Amygdala (tissue), 56 donors: ENCODE measurements around the gene STAT5B.

Experiments
- DNase-seq, 56 donors: peaks; one replicate each; lab custom pipeline; 2025; lab: John Stamatoyannopoulos, UW

STAT5B gene

DNA sequence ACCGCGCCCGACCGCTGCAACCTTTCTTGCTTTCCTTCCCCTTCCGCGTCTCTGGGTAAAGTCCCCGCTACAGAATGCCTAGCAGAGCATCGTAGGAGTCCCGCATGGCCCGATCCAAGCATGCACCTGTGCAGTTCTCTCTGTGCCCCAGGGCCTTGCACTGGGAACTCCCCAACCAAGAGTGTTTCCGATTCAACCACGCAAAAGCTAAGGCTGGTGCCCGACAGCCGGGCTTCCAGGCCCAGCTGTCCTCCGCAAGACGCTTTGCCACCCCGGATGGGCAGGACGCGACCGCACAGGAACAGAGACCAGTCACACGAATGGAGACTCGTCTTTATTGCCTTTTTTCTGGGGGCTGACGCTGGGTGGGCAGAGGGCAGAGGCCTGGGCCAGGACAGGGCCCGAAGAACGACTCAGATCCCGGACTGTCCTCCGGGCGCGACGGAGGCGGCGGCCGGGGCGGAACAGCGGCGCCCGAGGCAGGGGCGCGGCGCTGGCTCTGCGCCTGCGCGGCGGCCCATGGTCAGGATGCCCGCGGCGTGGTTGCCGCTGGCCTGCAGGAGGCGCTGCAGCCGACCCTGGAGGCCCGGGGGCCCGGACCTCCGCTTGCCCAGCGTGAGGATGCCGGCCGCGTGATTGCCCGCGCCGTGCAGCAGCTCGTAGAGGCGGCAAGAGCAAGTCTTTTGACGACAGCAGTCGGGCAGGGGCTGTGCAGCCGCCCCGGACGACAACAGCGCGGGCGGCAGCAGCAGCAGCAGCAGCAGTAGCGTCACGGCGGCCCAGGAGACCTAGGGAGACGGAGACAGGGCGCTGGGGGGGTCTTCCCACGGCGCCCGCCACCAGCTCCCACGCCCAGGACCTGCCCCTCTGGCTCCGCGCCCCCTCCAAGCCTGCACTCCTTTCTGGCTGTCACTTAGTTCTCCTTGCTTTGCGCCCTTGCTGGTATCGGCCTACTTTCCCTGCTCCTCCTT lies 92.2 kb downstream of the STAT5B start:
- peak in 51 of 56 donors; percentile 10 to 82 (median 57) for DNase-seq

DNA sequence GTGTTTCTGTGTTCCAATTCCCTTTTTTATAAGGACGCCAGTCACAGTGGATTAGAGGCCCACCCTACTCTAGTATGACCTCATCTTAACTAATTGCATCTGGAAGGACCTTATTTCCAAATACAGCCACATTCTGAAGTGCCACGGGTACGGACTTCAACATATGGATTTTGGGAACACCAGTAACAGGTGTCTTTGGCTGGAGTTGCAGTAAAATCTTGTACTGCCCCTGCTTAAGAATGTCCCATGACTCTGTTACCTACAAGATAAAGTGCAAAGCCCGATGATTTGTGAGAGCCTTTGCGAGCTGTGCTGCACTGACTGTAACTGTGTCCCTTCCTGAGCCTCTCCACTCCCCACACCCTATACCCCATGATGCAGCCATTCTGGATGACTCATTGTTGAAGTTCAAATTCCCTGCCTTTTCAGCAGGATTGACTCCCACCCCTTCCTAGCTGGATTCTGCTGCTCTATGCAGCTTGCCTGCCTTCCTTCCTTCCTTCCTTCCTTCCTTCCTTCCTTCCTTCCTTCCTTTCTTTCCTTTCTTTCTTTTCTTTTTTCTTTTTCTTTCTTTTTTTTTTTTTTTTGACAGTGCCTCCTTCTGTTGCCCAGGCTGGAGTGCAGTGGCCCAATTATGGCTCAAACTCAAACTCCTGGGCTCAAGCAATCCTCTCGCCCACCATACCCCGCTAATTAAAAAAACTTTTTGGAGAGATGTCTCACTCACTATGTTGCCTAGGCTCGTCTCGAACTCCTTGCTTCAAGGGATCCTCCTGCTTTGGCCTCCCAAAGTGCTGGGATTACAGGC lies 93.1 kb downstream of the STAT5B start:
- DNase-seq, result peak in 2 of 56 donors; percentile 15 to 18

DNA sequence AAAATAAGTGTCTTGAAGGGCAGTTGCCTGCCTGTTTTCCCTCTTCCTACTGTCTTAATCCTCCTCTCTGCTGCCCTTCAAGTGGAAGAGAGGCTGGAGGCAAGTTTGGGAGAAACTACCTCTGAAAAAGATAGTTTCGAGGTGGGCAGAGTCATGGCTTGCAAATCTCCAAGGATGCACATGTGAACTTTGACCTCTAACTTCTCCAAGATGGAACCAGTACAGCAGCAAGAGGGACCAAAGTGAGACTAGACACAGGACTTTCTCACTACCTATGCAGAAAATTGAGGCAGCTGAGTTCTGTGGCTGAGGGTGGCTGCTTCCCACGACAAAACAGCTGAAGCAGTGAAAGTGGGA lies 94.4 kb downstream of the STAT5B start:
- no peak for DNase-seq

DNA sequence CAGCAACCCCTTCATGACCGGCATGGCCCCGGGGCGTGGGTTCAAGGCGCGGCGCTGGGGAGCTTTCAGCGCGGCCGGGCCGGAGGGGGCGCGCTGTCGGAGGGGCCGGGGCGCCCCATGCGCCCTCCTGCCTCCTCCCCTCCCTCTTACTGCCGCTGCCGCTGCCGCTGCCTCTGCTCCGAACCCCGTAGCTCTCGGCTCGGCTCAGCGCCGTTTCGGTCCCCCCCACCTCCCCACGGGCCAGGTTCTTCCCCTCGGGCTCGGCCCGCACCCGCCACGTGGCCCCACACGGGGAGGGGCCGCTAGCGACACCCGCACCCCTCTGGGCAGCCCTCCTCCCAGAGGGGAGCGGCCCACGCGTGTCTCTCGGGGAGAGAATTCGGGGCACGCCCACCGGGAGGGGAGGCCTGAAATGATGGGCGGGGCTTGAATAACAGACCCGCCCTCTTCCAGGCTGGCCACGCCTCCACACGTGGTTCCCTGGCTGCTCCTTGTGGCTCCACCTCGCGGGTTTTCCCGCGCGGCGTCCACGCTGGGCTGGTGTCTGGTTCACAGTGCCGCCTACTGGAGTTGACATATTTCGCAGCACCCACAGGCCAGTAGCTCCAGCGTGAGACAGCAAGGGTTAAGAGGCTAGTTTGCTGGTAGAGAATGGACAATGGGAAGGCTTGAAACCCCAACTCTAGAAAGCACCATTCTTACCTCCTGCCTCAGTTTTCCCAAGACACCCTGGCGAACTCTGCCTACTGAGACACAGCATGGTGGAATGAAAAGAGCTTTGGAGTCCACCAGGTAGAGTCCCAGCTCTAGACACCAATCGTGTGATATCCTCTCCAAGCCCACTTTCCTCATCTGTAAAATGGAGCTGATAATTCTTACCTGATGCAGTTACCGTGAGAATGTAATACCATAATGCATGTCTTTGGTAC lies 95.0 kb downstream of the STAT5B start, which contains the start of gene KCNH4:
Gene KCNH4, minus strand, starts transcription at position 221 of the 929 bp plus-strand sequence. Its CDS starts 197 bp downstream, at position 24.
- peak in 51 of 56 donors; percentile 9 to 87 (median 66) for DNase-seq

DNA sequence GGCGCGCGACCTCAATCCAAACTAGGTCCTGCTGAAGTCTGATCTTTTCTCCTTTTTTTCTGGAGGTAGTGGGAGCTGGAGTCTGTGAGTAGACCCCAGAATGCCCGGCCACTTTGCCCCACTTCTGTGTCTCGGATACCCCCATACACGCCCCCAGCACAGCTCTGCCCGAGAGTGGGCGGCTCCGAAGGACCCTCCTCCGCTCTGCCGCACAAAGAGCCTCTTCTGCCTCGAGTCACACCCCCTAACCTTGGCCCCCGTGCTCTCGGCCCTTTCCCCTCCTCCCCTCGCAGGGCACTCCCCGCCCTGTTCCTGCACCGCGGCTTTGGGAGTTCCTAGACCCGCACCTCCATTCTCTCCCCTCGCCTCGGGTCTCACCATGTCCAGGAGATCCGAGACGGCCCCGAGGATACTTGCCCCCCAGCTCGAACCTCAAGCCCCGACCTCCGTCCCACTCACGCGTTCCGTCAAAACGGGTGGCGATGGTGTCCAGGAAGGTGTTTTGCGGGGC lies 95.7 kb downstream of the STAT5B start:
- DNase-seq, result no peak

DNA sequence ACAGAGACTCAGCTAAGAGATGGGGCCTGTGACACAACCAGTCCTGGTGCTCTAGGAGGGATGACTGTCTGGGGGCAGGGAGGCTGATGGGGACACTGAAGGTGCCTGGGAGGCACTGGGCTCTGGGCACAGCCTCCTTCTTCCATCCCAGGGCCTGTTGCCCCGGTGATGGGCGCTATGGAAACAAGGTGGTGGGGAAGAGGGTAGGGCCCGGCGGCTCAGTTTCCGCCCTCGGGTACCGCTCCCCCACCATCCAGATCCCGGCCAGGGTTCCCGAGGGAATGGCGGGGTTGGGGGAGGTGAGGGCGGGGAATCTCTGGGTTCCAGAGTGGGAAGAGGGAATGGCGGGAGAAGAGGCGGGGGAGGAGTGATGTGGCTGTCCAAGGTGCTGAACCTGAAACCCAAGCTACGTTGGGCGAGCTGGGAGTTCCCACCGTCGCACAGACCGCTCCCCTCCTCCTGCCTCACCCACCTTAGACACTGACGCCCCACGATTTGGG lies 96.2 kb downstream of the STAT5B start:
- peak in 5 of 56 donors; percentile 7 to 23 (median 10) for DNase-seq

DNA sequence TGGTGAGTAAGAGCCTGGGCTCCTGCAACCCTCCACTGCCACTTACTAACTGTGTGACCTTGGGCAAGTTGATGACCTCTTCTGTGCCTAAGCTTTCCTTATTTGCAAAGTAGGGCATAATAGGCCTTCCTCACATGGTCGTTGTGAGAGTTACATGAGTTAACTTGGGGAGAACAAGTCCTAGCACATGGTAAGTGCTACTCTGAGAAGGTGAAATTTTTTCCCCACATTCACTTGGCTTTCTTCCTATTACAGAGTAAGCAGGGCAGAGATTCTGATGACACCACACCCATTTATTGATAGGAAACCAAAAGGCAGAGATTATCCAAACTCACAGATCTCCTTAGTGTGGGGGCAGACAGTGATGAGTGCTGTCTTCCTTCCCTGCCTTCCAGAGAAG lies 96.9 kb downstream of the STAT5B start:
- DNase-seq, result no peak

DNA sequence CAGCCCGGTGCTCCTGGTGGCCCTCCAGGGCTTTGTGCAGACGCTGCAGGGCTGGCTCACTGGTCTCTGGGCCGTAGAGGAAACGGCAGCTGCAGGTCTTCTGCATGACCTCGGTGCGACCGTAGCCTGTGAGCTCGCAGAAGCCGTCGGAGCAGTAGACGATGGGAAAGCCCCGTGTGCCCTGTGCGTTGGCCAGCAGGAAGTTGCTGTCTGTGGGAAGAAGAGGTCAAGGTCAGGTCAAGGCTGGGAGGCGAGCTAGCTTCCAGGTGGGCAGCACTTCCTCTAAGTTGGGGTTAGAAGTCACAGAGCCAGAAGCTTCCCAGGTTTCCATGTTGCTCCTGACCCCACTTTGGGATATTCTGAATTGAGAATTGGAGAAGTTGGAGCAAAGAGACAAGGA lies 97.4 kb downstream of the STAT5B start:
- no peak for DNase-seq

DNA sequence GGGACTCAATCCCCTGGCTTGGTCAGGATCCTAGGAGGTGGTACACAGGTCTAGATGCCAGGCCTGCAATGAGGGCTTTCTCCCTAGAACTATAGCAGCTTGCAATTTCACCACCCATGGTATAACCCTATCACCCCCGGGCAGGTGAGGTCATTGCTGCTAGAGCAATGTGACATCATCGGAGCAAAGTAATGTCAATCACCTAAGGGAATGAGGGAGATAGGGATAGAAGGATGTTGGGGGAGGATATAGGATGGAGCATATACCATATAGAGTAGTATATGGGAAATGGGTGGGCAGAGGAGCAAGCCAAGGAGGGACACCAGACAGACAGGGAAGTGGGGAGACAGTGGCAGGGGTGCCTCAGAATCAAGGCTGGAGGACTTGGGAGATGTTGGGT lies 98.5 kb downstream of the STAT5B start:
- no peak for DNase-seq

DNA sequence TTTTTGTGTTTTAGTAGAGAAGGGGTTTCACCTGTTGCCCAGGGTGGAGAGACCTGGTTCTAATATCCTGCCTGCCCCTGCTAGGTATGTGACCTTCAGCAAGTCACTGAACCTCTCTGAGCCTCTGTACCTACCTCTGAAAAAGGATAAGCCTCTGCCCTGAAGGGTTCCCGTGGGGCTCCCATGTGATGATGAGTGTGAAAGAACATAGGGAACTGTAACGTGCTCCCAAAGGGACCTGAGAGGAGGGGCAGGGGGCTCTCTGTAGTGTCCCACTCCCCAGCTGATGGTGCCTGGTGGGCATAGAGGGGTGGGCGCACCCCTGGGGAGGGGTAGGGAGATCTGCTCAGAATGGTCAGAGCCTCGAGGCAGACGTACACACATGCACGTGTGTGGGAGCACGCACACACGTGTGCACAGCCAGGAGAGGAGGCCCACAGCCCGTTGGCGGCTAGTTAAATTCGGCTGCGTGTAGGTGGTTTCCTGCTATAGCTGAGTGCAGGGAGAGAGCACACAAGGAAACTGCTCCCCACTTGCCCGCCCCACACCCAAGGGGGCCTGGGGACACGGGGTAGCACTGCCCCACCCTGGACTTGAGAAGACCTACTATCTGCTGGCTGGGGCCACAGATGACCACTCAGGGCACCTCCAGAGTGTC lies 101.9 kb downstream of the STAT5B start:
- peak in 18 of 56 donors; percentile 7 to 57 (median 32) for DNase-seq

GRCh38 chr17:42171831-42172230 lies 104.4 kb downstream of the STAT5B start:
- DNase-seq, result no peak

- no peak for DNase-seq
These were observed 106.8 kb downstream of the STAT5B start for GRCh38 chr17:42169351-42169750.

DNA sequence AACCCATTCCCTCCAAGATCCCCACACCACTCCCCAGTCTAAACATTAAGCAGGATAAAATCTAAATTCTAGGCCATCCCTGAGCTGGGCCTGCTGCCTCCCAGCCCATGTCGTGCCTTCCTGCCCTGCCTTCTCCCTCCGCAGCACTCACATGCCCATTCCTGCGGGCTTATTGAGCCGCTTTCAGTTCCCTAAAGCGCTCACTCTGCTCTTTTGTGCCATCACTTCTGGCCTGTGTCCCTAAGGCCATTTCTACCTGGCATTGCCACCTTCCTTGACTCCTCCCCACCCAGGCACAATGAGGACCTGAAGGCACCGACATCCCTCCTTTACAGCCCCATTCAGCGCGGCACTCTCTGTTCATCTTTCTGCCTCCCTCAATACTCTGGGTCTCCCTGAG lies 108.4 kb downstream of the STAT5B start:
- no peak for DNase-seq

GRCh38 chr17:42166196-42166763 lies 109.9 kb downstream of the STAT5B start:
- DNase-seq, result no peak

- DNase-seq, result no peak
These were observed 110.4 kb downstream of the STAT5B start for GRCh38 chr17:42165751-42166150.

DNA sequence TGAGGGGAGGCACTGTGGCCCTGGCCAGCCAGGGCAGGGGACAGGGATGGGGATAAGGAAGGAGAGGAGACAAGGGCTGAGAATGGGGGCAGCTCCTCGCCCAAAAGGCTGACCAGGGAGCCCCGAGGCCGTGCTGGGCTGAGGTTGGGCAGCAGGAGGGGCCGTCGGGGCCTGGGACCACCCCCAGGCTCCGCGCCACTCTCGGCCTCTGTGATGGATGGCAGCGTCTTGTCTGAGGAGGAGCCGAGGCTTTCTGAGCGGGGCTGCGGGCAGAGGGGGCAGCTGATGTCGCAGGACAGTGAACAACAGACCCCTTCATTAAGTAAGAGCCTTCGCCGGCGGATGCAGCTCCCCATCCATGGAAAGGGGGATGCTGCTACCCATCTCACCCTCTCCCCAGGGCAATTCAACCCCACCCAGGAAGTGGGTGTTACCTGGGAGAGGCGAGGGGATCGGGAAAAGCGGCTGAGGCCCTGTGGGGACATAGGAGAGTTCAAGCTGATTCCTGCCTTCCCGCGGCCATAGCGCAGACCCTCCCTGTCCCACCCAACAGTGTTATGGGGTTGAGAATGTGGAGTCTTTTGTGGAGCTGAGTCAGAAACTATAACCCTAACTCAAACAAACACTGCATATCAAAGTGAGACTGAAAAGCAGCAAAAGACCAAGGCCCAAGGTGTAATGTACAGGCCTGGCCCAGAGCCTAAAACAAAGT lies 112.3 kb downstream of the STAT5B start:
- DNase-seq, result no peak

- no peak for DNase-seq
These were observed 113.1 kb downstream of the STAT5B start for GRCh38 chr17:42163113-42163512.

DNA sequence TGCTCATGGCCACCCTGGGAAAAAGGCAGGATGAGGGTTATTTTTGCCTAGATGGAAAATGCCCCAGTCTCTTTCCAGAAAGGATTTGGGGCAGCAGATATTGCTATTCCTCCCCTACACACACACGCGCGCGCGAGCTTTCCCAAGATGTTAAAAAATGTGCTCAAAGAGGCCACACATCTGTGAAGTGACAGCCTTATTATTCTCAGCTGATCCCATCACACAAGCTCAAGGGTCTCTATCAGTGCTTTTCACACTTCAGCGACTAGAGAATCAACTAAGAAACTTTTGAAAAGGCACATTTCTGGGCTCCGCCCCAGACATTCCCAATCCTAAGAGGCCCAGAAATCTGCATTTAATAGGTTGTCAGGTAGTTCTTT lies 115.7 kb downstream of the STAT5B start:
- DNase-seq, result no peak
